SU-DHL-6 (cell line): Measurements from ENCODE around the gene KCNG1.

Experiments used
- H2AFZ ChIP-seq: fragments of 200-600 bp; sonication (generic); 2 replicates; pipeline ENCODE4 v1.6.1; 2014; ENCODE audit warnings: low read depth, mild to moderate bottlenecking, moderate library complexity, mixed read lengths, antibody characterized with exemption, low read length; ENCODE audit not compliant: severe bottlenecking
- H3F3A ChIP-seq: fragments of 200-600 bp; shearing (Covaris generic); 2 replicates; pipeline ENCODE4 v1.6.0; 2016; ENCODE audit warnings: antibody characterized with exemption, mild to moderate bottlenecking; ENCODE audit not compliant: insufficient read depth
- H3K27ac ChIP-seq: fragments of 200-600 bp; sonication (generic); 2 replicates; pipeline ENCODE4 v1.5.1; 2016; ENCODE audit warnings: low read depth, mild to moderate bottlenecking, low read length, moderate library complexity, mixed read lengths
- H3K27me3 ChIP-seq: fragments of 200-600 bp; sonication (generic), shearing (Covaris generic); 2 replicates; pipeline ENCODE4 v1.6.0; 2014; ENCODE audit warnings: mild to moderate bottlenecking, low read length
- H3K36me3 ChIP-seq: fragments of 200-600 bp; sonication (generic); 2 replicates; pipeline ENCODE4 v1.6.1; 2014; ENCODE audit warnings: mild to moderate bottlenecking, low read length, mixed read lengths
- H3K4me2 ChIP-seq: fragments of 300-600, 200-600 bp; shearing (Covaris generic), sonication (generic); 2 replicates; pipeline ENCODE4 v1.6.0; 2014; ENCODE audit warnings: low read length, low read depth, mild to moderate bottlenecking; ENCODE audit not compliant: poor library complexity, severe bottlenecking
- H3K4me3 ChIP-seq: fragments of 200-600 bp; sonication (generic); 2 replicates; pipeline ENCODE4 v1.5.1; 2014; ENCODE audit warnings: antibody characterized with exemption, low read length, mild to moderate bottlenecking, mixed read lengths; ENCODE audit not compliant: insufficient read depth, poor library complexity, severe bottlenecking
- H3K79me2 ChIP-seq: fragments of 200-600 bp; sonication (generic); 2 replicates; pipeline ENCODE4 v1.6.1; 2014; ENCODE audit warnings: mild to moderate bottlenecking, low read length, moderate library complexity; ENCODE audit not compliant: insufficient read depth
- H3K9ac ChIP-seq: fragments of 200-600 bp; sonication (generic); 2 replicates; pipeline ENCODE4 v1.7.0; 2014; ENCODE audit warnings: mild to moderate bottlenecking, low read length
- H3K9me2 ChIP-seq: fragments of 200-600 bp; sonication (generic); replicated peaks from 2 replicates; pipeline ENCODE4 v1.6.1; 2014; ENCODE audit warnings: low read length; ENCODE audit not compliant: insufficient read depth
- H3K9me3 ChIP-seq: fragments of 200-600 bp; sonication (generic); 2 replicates; pipeline ENCODE4 v1.6.1; 2014; ENCODE audit warnings: low read length, mixed read lengths; ENCODE audit not compliant: insufficient read depth
- H4K20me1 ChIP-seq: fragments of 200-600 bp; sonication (generic); 2 replicates; pipeline ENCODE4 v1.6.1; 2014; ENCODE audit warnings: low read depth, mild to moderate bottlenecking, antibody characterized with exemption, low read length, moderate library complexity, mixed read lengths
- CTCF ChIP-seq: fragments of 200-600 bp; sonication (generic); IDR thresholded peaks from one replicate; pipeline ENCODE4 v1.5.1; 2017; ENCODE audit warnings: antibody characterized with exemption, mild to moderate bottlenecking, low read length, moderate library complexity; ENCODE audit not compliant: insufficient read depth, poor library complexity, severe bottlenecking
- EZH2phosphoT487 ChIP-seq: fragments of 200-600 bp; sonication (generic), shearing (Covaris generic); conservative IDR thresholded peaks from 2 replicates; pipeline ENCODE4 v1.6.1; 2018; ENCODE audit warnings: mild to moderate bottlenecking, antibody characterized with exemption, low read length, moderate library complexity, mixed read lengths

The KCNG1 gene

GRCh38 chr20:50968289-50968688, 54.6 kb downstream of the KCNG1 start:
- no peak overlapping the region for H3K9ac ChIP-seq
- H4K20me1 ChIP-seq: no peaks in the 10 kb centered on the region
- H3K36me3 ChIP-seq: no peaks in the 10 kb centered on the region
- no peaks in the 10 kb centered on the region for H3K79me2 ChIP-seq
- H3K4me3 ChIP-seq: no peak overlapping the region
- H3K27me3 ChIP-seq: no peaks in the 10 kb centered on the region
- no peak for TF ChIP-seq CTCF
- no peak for TF ChIP-seq EZH2phosphoT487
- no peak overlapping the region for H3K4me2 ChIP-seq
- H3K9me2 ChIP-seq: no peaks in the 10 kb centered on the region
- no peak overlapping the region for H3K27ac ChIP-seq
- H3F3A ChIP-seq: no peaks in the 10 kb centered on the region
- no peak overlapping the region for H2AFZ ChIP-seq
- H3K9me3 ChIP-seq: no peaks in the 10 kb centered on the region

GRCh38 chr20:50967586-50967985, 55.3 kb downstream of the KCNG1 start:
- no peak overlapping the region for H3K4me2 ChIP-seq
- H4K20me1 ChIP-seq: no peaks in the 10 kb centered on the region
- no peaks in the 10 kb centered on the region for H3K9me2 ChIP-seq
- no peaks in the 10 kb centered on the region for H3K36me3 ChIP-seq
- H3K79me2 ChIP-seq: no peaks in the 10 kb centered on the region
- H3F3A ChIP-seq: no peaks in the 10 kb centered on the region
- no peak overlapping the region for H3K27ac ChIP-seq
- H3K4me3 ChIP-seq: no peak overlapping the region
- no peaks in the 10 kb centered on the region for H3K27me3 ChIP-seq
- TF ChIP-seq EZH2phosphoT487 (no peak), CTCF (no peak)
- H3K9me3 ChIP-seq: no peaks in the 10 kb centered on the region
- no peak overlapping the region for H3K9ac ChIP-seq
- H2AFZ ChIP-seq: no peak overlapping the region

GRCh38 chr20:50959543-50960126, 63.3 kb downstream of the KCNG1 start:
- H3K4me3 ChIP-seq: peak overlapping the region; percentile 90
- no peak for TF ChIP-seq EZH2phosphoT487
- no peak for TF ChIP-seq CTCF
- peaks cover 25% of the 10 kb centered on the region for H4K20me1 ChIP-seq
- H3K79me2 ChIP-seq: peaks cover 51% of the 10 kb centered on the region
- peaks cover 8% of the 10 kb centered on the region for H3K36me3 ChIP-seq
- H2AFZ ChIP-seq: no peak overlapping the region
- no peaks in the 10 kb centered on the region for H3K9me2 ChIP-seq
- H3F3A ChIP-seq: no peaks in the 10 kb centered on the region
- no peaks in the 10 kb centered on the region for H3K9me3 ChIP-seq
- no peak overlapping the region for H3K9ac ChIP-seq
- H3K27me3 ChIP-seq: no peaks in the 10 kb centered on the region
- peak overlapping the region; percentile 86 for H3K4me2 ChIP-seq
- H3K27ac ChIP-seq: no peak overlapping the region
